ENCODE measurements around the gene ALK. TPM values are rescaled to one million over a fixed set of nuclear protein-coding genes. Genes with fewer than 3 reads are reported as not detected.

Gene ALK
- total RNA-seq, 1 donor from 2014 or later, result not detected

DNA sequence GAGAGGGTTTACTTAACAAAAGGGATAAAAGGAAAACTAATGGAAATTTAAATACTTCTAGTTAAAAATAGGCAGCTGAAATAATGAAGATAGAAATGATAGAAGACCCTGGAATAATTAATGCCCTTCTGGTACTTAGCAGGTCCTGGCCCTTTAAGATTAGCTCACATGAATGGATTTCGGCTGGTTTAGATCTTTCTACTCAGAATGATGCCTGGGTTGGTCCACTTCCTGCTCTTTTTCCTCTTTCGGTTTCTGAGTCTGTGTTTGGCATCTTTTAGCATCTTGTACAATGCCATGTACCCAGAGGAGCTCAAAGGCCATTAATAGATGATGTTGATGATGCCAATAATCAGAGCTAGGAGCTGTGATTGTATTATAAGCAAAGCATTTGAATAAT lies 515.7 kb downstream of the ALK start:
- DNase-seq (ENCODE audit: low read depth), result no peak

DNA sequence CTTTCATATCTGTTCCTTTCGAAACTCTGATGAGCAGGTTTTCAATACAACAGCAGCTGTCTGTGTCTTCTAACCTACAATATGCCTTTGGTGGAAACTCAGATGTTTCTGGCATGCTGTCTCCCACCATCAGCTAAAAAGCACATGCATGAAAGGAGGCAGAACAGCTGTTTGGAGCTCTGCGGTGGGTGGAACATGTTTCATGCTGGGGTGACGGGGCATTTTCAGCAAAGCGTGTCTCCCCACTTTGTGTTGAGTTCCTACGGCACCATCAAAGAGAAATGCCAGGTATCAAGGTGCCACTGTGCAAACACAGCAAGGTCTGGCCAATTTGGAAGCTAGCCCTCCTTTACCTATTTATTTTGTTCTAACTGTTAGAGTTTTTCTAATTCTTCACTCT lies 516.1 kb downstream of the ALK start:
- DNase-seq (ENCODE audit: low read depth), result no peak

DNA sequence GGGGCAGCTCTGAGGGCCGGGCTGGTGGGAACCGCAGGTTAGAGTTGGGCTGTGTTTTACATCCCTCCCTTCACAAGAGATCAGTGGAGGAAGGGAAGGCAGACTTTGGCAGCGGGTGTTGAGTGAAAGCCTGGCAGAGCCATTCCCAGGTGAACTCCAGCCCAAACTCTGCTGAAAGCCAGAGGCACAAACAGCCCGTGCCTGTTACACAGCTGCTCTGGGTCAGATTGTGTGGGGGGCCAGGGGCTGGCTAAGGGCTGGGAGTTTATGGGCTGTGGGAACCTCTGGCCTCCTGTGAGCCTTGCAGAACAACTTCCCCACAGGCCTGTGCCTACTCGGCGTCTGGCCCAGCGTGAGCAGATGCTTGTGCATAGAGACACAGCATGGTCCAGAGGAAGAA lies 519.4 kb downstream of the ALK start:
- DNase-seq (ENCODE audit: low read depth), result no peak

DNA sequence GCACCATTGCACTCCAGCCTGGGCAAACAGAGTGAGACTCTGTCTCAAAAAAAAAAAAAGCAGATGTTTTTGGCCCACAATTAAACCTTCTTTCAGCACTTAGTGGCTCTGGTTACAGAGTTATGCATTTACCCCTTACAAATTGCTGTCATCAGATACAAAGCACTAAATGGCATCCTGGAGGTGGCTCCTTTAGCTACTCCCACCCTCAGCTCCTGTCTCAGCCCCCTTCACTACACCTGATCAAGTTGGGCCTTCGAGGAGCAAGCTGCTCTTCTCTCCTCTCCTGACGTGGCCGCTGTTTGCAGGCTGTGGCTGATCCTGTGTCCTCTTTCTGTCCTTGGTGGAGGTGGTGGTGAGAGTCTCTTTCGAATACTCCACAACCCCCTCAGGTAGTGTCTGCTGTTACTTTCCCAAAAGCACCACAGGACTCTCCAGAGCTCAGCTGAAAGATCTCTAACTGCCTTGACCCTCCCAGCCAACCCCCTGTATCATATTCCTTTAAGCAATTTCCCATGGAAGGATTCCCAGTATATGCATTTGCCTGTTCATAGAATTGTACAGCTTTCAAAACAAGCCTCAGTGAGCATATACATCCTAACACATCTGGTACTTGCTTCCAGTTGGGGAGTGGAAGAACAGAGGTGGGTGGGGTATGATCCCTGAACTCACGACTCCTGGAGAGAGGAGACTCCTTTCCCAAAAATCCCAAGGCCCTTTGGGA lies 520.3 kb downstream of the ALK start:
- DNase-seq (ENCODE audit: low read depth), result no peak

DNA sequence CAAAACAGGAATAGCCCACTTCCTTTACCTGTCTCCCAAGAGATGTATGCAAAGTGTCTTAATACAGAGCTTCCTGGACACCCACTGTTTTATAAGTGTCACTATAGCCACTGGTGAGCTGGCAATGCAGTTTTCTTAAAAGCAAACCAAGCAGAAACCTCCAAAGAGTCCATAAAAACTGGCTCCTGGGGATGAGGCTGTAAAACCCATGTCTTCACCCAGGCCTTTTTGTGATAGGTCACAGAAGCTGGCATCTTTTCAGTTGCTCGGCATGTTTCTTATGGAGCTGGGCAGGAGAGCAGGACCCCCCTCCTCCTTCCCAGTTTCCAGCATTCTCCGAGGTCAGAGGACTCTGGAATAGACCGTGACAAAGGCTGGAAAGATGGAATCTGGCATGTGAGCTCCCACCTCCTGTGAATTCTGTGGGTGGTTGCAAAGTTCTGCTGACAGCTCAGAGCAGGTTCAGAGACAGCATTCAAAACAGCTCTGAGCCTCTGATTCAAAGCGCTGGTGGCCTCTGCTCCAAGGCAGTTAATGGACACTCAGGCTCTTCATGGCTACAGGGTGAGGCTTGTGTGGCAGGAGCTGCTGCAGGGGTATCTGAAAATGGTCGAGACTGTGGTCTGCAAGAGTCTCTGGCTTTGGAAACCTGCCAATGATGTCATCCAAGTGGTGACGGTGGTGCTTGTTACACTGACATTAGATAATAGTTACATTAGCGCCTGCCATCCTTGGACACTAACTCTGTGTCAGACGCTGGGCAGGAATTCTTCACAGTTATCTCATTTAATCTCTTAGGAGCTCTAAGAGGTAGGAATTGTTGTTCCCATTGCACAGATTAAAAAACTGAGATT lies 522.8 kb downstream of the ALK start:
- peak; percentile 62 for DNase-seq (ENCODE audit: low read depth)

DNA sequence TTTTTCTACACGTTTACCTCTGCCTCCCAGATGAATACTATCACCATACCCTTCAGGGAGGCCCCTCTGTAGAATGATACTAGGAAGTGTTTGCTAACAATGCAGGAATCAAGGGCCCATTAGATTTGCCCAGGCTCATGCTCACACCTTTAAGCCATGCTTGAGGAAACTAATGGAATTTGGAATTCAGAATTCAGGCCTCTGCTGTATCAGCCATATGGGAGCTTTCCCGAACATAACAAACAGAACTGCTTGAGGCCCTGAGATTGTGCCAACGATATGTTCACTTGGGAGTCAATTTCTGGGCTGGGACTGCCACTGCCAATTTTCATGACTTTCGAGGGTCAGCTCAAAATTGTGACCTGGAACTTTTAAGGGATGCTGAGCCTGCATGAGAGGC lies 523.7 kb downstream of the ALK start:
- DNase-seq (ENCODE audit: low read depth), result peak; percentile 59

DNA sequence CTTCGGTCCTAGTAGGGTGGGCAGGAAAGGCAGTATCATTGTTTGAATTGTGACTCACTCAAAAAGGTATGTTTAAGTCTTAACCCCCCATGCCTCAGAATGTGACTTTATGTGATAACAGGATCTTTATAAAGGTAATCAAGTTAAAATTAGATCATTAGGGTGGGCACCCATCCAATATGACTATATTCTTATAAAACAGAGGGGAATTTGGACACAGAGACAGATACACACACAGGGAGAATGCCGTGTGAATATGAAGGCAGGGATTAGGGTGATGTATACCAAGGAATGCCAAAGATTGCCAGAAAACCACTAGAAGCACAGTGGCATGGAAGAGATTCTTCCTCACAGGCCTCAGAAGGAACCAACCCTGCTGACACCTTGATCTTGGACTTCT lies 524.3 kb downstream of the ALK start:
- no peak for DNase-seq (ENCODE audit: low read depth)

DNA sequence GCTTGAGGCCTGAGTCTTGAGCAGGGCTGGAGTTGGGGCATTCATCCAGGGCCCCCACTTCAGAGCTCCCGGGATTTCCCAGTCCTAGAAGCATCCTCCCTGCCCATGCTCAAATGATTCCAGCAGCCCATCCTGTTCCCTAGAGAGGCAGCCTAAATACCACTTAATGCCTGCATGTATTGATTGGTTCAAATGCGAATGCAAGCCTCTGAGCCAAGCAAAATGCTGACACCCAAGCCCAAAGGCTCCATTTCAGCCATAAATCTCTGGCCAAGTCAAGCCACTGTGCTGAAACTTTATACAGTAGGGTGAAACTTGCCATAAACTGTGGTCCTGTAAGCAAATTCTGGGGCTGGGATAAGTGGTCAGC lies 526.4 kb downstream of the ALK start:
- DNase-seq (ENCODE audit: low read depth), result no peak

DNA sequence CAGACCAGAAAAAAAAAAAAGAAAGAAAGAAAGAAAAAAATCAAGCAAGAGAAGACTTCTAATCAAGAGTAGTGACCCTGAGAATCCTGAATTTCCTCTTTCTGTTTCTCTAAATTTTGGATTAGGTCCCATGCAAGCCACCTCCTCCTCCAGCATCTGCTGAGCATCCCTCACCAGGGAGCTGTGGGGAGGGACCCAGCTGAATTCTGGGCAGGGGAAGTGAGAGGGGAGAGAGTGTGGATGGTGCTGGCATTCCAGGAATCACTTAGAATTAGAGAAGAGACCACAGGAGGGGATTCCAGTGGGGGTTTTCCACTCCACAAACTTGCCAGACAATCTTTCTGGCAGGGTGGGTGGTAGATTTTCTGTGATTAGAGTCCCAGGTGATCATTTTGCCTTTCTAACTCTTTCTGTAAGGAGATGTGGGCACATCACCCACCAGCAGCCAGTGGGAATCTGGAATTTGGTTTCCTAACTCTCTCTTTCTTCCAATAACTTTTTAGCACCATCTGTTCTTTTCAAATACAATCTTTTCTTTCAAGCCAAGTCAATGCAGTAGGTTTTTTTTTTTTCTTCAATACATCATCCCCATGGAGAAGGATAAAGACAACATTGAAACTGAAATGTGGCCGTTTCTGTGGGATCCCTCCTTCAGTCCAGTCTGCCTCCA lies 526.9 kb downstream of the ALK start:
- DNase-seq (ENCODE audit: low read depth), result no peak

DNA sequence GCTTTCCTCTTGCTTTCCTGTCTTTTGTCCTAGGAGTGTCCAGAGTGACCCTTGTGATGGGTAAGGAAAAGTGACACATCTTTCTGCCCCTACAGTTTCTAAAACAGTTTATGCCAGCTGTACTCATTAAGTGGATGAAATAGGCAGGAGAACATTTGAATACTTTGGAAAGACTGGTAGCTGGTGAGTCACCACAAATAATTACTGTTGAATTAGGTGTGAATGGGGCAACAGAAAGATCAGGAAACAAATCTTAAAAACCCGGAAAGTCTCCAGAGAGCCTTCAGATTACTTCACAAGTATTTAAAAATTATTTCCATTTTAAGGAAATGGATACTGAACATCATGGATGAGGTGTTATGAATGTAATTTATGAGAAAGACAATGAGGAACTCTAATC lies 527.7 kb downstream of the ALK start:
- DNase-seq (ENCODE audit: low read depth), result peak; percentile 53

DNA sequence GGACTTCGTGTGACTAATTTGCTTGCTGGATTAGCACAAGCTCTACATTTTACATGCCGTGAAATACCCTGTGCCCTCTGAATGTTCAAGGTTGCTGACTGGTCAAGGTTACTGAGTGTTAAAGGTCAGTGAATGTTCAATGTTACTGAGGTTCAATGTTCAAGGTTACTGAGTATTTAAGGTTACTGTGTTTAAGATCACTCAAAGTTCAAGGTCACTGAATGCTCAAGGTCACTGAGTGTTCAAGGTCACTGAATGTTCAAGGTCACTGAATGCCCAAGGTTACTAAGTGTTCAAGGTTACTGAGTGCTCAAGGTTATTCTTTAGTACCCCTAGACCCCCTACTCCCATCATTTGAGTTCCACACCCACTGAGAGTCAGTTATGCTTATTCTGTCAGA lies 528.6 kb downstream of the ALK start:
- no peak for DNase-seq (ENCODE audit: low read depth)

DNA sequence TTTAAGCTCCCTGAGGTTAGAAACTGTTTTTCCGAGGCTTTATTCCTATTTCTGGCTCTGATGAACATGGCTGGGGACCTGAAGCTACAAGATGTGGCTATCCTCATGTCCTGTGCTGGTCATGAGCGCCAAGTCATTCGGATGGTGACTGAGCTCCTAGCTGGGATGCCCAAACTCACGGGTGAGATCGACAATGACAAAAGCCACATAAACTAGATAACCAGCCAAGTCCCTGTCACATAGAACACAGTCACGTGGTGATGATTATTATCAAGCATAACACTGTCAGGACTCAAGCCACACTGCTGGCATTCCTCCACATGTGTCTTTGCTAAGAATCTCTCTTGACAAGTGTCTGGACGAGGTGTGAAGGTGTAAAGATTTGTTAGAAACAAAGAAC lies 531.2 kb downstream of the ALK start:
- DNase-seq (ENCODE audit: low read depth), result no peak

DNA sequence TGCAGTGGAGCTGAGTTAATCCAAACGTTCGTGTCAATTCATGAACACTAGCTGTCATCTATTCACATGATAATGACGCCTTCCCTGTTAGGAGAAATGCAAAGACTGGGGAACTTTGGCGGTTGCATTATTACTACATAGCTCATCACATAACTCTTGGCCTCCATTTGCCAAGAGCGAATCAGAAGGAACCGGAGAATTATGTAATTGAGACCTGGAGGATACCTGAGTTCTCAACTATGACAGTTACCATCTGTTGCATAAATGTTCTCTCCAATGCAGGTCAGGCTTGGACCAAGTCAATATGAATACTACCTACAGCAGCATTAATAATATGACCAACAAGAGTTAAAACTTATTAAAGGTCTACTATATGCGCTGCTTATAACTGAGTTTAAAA lies 531.7 kb downstream of the ALK start:
- no peak for DNase-seq (ENCODE audit: low read depth)

DNA sequence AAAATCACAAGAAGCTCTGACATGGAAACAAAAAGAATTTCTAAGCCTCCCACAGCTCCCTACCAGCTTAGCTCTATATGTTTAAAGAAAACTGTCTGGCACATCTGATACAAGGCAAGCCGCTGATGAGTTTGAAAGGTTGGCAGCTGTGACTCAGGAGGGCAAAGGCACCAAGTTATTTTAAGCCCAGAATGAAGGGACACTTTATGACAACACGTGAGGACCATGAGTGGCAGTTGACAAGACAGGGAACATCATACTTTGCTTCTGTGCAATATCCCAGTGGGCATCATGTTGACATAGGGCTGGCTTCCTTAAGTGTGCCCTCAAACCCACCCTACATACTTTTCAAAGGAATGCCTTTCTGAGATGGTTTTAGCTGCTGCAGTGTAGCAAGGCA lies 533.3 kb downstream of the ALK start:
- DNase-seq (ENCODE audit: low read depth), result no peak

DNA sequence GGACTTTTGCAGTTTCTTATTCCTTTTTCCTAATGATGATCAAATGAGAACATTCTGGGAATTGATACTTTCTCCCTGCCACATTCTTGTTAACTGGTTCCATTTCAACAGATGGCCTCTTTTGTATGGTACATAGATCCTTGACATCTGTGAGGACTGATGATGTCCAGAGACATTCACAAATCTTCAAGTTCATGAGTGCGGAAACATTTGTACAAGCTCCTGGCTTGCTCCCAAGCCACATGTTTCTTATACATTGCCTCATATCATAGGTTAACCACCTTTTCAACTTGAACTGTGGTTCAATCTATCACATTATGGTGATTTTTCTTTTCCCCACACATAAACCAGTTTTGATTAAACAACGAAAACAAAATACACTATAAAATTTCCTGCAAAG lies 538.9 kb downstream of the ALK start:
- DNase-seq (ENCODE audit: low read depth), result no peak

DNA sequence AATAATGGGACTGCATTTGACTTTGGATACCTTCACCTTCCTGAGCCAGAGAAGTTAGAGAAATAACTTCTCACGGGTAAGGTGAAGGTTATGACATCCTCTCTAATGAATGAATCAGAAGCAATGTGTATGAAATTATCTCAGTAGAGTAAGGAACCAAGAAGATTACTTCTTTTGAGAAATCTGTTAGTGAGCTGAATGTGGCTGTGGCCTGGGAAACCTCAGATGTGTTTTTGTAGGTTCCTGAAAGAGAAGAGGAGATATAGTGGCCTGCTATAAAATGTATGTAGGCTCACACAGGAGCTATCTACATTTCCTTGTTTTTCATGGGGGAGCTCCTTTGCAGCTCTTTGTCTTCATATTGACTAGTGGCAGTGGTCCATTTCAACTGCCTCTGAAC lies 543.6 kb downstream of the ALK start:
- DNase-seq (ENCODE audit: low read depth), result no peak

DNA sequence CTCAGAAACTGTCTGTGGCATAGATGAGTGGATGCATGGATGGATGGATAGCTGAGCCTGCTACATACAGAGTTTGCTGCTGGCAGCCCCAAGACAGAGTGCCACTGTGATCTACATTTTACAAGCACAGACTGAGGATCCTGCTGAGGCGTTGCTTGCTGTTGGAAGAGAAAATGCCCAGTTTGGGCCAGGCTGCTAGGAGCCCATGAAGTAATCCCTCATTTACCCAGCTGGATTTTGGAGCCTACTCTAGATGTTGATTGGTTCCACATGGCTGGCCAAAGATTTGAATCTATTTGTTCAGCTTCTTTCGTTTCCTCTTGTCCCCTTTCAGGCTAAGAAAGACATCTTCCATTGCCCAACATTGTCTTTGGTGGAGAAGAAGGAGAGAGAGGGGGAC lies 544.8 kb downstream of the ALK start:
- DNase-seq (ENCODE audit: low read depth), result no peak

DNA sequence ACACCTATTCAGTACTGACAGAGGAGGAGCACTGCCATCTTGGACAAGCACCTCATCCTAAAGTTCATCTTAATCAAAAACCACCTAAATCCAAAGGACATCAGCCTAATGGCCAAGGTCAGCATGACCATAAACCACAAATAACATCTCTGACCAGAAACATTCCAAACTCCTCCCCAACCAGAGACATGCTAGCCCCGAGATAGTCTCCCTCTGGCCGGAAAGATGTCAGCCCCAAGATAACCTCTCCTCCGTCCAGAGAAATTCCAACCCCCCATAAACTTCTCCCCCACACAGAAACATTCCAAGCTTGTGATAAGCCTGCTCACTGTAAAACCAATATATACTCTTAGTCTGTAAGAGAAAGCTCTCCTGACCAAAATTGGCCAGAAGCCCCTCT lies 545.5 kb downstream of the ALK start:
- DNase-seq (ENCODE audit: low read depth), result no peak

DNA sequence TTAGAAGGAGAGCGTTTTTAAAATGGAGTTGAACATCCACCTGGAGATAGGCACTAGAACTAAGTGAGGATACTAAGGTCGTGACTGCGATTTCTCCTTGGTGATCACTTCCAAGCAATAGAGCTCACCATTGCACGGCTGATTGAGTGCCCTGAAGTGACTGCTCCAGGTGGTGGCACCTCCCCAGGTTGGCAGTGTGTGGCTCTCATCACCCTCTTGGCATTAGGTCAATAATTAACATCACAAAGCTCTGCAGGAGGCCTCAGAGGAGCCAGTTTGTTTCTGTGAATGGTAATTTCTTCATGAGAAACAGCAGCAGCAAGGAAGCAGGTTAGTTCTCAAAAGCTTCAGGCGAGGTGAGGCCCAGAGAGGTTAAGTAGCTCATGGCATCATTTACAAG lies 546.6 kb downstream of the ALK start:
- peak; percentile 91 for DNase-seq (ENCODE audit: low read depth)

DNA sequence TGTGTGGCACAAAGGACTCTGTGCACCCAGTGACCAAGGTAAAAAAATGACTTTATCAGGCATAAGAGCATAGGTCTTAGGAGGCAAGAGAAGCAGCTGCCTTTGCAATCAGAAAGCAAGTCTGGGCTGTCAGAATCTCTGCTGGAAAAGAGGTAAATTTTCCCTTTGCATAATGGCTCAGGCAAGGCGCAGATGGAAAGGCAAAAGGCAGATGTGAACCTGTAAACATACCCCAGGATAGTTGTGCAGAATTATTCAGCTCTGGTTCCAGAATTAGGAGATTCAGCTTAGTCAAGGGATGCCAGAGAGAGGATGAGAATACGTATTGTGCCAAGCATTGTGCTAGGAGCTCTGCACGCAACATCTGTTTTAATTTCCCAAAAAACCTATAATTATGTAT lies 547.5 kb downstream of the ALK start:
- no peak for DNase-seq (ENCODE audit: low read depth)

DNA sequence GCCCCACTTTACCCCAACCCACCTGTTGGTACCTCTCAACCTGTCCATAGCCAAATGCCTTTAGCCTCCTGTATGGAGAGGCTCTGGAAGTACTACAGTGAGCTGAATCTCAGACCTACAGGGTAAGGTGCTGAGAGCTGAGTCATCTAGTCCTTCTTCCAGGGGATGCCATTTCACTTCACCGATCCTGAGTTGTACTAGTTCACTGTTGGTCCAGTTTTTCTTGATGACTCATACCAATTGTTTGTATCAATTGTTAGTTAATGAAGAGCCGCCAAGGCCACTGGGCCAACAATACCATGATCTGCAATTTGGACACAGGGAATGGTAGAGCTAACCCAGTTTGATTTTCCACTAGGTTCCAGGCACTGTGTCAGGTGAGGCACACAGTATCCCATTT lies 549.2 kb downstream of the ALK start:
- DNase-seq (ENCODE audit: low read depth), result peak; percentile 93

DNA sequence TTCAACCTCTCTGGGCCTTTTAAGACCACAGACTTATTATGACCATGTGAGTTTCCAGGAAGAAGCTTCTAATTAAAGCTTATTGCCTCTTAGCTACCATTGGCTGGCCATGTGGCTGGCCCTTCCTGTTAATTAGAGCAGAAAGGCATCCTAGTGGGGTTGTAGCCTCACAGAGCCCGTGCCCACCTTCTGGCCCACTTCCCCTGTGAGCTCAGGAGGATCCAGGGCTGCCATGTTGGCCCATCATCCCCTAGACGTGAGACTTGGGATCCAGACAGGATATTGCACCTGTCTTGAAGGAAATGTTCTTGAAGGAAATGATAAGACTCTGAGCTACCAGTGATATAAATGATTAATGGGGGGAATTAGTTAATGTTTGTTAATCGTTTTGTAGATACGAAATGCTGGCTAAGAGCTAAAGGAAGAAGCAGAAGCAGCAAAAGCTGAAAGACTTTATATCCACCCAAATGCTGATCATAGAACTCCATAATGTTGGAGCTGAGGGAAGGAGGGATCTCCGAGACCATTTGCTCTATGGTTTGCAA lies 550.7 kb downstream of the ALK start:
- DNase-seq (ENCODE audit: low read depth), result no peak

DNA sequence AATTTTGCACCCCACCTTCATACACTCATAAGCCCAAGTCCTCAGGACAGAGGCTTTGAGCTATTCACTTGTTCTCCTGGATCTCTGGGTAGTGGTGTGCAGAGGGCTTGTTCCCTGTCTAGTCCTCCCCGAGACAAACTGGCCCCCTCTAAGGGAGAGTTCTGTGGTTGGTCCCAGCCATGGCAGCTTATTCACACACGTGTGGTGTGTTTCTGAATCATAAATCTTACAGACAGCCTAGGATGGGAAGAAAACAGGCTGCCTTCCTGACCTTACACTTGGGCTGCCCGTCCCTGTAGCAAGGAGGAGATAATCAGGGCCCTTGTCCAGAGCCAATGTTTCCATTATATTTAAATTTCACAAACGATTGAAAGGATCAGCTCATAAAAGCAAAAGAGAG lies 551.2 kb downstream of the ALK start:
- no peak for DNase-seq (ENCODE audit: low read depth)

Data from renal cortical epithelial cell (primary cell).